ENCODE measurements around the gene GAN.

DNA sequence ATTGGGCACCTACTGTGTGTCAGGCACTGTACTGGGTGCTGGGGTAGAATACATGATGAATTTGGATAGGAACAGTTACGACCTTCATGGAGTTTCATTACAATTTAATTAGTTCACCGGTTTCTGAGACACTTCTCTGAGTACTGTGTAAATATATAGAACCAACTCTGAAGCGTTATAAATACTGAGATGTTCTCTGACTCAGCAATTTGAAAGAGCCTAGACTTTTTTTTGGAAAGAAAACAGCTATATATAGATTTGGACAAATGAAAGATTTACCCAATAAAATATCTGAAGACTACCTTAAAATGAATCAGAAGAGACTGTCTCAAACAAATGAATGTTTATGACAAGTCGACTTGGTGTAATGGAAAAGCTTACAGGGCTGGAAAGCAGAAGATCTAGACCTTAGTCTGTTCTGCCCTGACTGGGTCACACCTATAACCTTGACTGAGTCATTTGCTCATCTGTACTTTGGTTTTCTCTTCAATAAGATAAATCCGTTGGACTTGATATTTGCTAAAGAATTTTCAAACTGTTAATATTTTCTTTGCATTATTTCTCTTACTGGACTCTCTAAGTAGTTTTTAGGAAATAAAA lies 4.6 kb upstream of the GAN start:
- TF ChIP-seq CTCF (conservative IDR thresholded peaks at IDR 0.05) (no peak), ZFX (IDR thresholded peaks at IDR 0.05) (no peak)
